ENCODE measurements around the gene SLC35F3.
A peak's percentile ranks its signal among the peaks of the same experiment; 100 is the strongest.

Gene SLC35F3

DNA sequence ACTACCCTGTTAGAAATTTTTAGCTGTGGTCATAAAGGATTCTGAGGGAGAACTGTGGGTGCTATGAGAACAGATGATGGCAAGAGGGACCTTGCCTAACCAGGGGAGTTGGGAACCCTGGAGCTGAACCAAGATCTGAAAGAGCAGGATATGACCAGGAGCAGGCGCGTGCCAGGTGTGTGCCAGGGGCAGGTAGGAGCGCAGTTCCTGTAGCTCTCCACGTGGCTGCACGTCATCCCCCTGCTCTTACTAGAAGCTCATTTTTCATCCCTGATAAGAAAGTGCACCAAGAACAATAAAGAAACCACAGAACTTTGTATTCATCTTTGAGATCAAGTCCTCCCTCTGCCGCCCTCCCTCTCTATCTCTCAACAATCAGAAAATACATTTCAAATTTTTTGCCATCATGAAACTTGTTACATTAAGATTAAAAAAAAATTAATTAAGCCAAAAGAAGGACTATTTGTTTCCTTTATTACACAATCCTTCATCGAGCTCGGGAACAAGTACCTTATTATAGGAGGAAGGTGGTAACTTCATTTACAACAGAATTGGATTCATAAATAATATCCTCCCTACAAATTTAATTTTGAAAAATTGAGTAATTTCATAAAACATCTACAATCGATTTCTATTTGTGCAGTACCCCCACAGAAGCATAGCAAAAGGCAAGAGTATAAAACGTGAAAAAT lies 78.5 kb downstream of the SLC35F3 start:
- Histone ChIP-seq H3K9me3 (ENCODE audit: control extremely low read depth in 1 of 5, control insufficient read depth in 4 of 5, insufficient read depth in 2 of 5, low read depth in 1 of 5, low read length in 4 of 5) (no peaks in the 10 kb centered on the region), H3K27ac (ENCODE audit: insufficient read depth in 1 of 2, low read depth in 1 of 2, low read length in 2 of 2, poor library complexity in 1 of 2, severe bottlenecking in 2 of 2) (no peak overlapping the region), H3K27me3 (replicated peaks in 2 of 5; ENCODE audit: control insufficient read depth in 4 of 5, insufficient read depth in 5 of 5, low read length in 4 of 5) (peaks cover 0 to 7% (median 3%) of the 10 kb centered on the region in 5 experiments), H3K36me3 (ENCODE audit: control insufficient read depth in 4 of 4, insufficient read depth in 4 of 4, low read length in 3 of 4) (no peaks in the 10 kb centered on the region), H3K4me3 (ENCODE audit: control insufficient read depth in 1 of 7, extremely low read depth in 1 of 7, insufficient read depth in 4 of 7, low read depth in 2 of 7, low read length in 6 of 7) (no peak overlapping the region), H3K4me1 (ENCODE audit: control extremely low read depth in 1 of 4, control insufficient read depth in 4 of 4, insufficient read depth in 4 of 4, low read length in 3 of 4) (no peaks in the 10 kb centered on the region)
- POLR2A ChIA-PET = no interaction called here
- CTCF ChIA-PET = no interaction called here
- no peak for DNase-seq
- 73% methylated on average over 5 of the region's 10 CpGs for WGBS (ENCODE audit: insufficient coverage)

DNA sequence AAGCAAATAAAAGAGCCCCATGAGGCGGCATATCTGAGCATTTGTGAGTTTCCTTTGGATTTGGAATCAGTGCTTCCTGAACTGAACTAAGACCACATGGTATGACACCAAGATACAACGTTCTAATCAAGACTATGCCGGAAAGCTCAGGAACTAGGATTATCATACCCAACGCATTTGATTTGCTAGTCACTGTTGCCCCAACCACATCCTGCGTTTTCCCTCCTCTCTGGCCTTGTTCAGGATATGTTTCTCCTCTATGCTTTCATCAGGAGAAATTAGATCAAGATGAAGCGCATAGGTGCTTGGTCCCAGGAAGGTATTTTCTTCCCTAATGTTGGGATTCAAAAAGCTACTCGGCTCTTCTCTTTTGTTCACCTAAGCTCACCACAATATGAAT lies 79.3 kb downstream of the SLC35F3 start:
- H3K36me3 ChIP-seq (ENCODE audit: control insufficient read depth in 4 of 4, insufficient read depth in 4 of 4, low read length in 3 of 4) = no peaks in the 10 kb centered on the region
- H3K4me1 ChIP-seq (ENCODE audit: control extremely low read depth in 1 of 4, control insufficient read depth in 4 of 4, insufficient read depth in 4 of 4, low read length in 3 of 4) = no peaks in the 10 kb centered on the region
- no peak overlapping the region for H3K27ac ChIP-seq (ENCODE audit: insufficient read depth in 1 of 2, low read depth in 1 of 2, low read length in 2 of 2, poor library complexity in 1 of 2, severe bottlenecking in 2 of 2)
- ChIA-PET POLR2A (no interaction called here), CTCF (no interaction called here)
- H3K4me3 ChIP-seq (ENCODE audit: control insufficient read depth in 1 of 7, extremely low read depth in 1 of 7, insufficient read depth in 4 of 7, low read depth in 2 of 7, low read length in 6 of 7) = no peak overlapping the region
- no peaks in the 10 kb centered on the region for H3K9me3 ChIP-seq (ENCODE audit: control extremely low read depth in 1 of 5, control insufficient read depth in 4 of 5, insufficient read depth in 2 of 5, low read depth in 1 of 5, low read length in 4 of 5)
- peaks cover 0 to 14% (median 5%) of the 10 kb centered on the region in 5 experiments for H3K27me3 ChIP-seq (replicated peaks in 2 of 5; ENCODE audit: control insufficient read depth in 4 of 5, insufficient read depth in 5 of 5, low read length in 4 of 5)
- 85% methylated on average over 5 of the region's 7 CpGs for WGBS (ENCODE audit: insufficient coverage)
- DNase-seq = no peak

DNA sequence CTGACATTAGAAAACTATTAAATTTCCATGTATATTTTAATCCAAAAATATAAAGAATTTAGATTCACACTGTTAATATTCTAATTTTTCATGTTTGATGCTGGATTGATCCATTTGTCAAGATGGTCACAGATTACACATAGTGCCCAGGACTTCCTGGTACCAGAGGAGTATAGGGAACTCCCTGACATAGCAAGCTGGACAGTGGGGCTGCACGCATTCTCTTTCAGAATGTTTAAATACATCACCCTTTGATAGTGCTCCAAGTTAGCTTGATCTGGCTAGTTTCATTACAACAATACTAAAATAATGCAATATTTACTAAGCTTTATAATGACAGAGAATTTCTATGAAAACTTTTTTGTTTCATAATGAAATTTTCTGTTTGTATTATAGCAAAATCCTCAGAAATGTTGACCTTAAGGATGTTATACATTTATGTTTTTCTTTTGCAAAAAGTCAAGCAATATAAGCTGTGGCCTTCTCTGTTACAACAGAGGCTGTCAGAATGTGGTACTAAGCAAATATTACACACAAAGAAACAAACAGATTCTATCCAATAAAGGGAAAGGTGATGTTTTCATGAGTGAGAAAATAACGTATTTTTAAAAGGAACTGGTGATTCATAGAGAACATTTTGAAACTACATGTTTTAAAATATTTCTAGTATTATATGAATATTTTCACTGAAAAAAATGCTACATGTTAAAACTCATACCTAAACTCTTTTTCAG lies 84.7 kb downstream of the SLC35F3 start:
- WGBS (ENCODE audit: insufficient coverage) = no CpG with 5 or more reads among the region's 2 CpGs
- H3K36me3 ChIP-seq (ENCODE audit: control insufficient read depth in 4 of 4, insufficient read depth in 4 of 4, low read length in 3 of 4) = no peaks in the 10 kb centered on the region
- POLR2A ChIA-PET = interaction anchor here (0.6 kb wide), 1 partner anchor 1084 kb away, joined by 3 read pairs; no protein-coding TSS in a partner anchor
- CTCF ChIA-PET = no interaction called here
- no peak overlapping the region for H3K27ac ChIP-seq (ENCODE audit: insufficient read depth in 1 of 2, low read depth in 1 of 2, low read length in 2 of 2, poor library complexity in 1 of 2, severe bottlenecking in 2 of 2)
- DNase-seq = no peak
- H3K4me1 ChIP-seq (ENCODE audit: control extremely low read depth in 1 of 4, control insufficient read depth in 4 of 4, insufficient read depth in 4 of 4, low read length in 3 of 4) = no peaks in the 10 kb centered on the region
- no peak overlapping the region for H3K4me3 ChIP-seq (ENCODE audit: control insufficient read depth in 1 of 7, extremely low read depth in 1 of 7, insufficient read depth in 4 of 7, low read depth in 2 of 7, low read length in 6 of 7)
- no peaks in the 10 kb centered on the region for H3K9me3 ChIP-seq (ENCODE audit: control extremely low read depth in 1 of 5, control insufficient read depth in 4 of 5, insufficient read depth in 2 of 5, low read depth in 1 of 5, low read length in 4 of 5)
- H3K27me3 ChIP-seq (replicated peaks in 2 of 5; ENCODE audit: control insufficient read depth in 4 of 5, insufficient read depth in 5 of 5, low read length in 4 of 5) = peaks cover 0 to 22% (median 5%) of the 10 kb centered on the region in 5 experiments

DNA sequence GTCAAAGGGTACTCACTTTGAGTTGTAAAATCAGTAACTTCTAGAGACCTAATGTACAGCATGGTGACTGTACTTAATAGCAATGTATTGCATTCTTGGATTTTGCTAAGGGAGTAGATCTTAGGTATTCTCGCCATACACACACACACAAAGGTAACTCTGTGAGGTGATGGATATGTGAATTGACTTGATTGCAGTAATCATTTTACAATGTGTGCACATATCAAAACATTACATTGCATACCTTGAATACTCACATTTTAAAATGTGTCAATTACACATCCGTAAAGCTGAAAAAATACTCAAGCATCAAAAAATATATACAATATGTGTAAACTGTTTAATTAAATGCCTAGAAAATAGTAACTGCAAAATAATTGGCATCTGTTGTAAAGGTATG lies 86.0 kb downstream of the SLC35F3 start:
- Histone ChIP-seq H3K36me3 (ENCODE audit: control insufficient read depth in 4 of 4, insufficient read depth in 4 of 4, low read length in 3 of 4) (no peaks in the 10 kb centered on the region), H3K27me3 (replicated peaks in 2 of 5; ENCODE audit: control insufficient read depth in 4 of 5, insufficient read depth in 5 of 5, low read length in 4 of 5) (peaks cover 0 to 25% (median 7%) of the 10 kb centered on the region in 5 experiments), H3K4me1 (ENCODE audit: control extremely low read depth in 1 of 4, control insufficient read depth in 4 of 4, insufficient read depth in 4 of 4, low read length in 3 of 4) (no peaks in the 10 kb centered on the region), H3K9me3 (ENCODE audit: control extremely low read depth in 1 of 5, control insufficient read depth in 4 of 5, insufficient read depth in 2 of 5, low read depth in 1 of 5, low read length in 4 of 5) (no peaks in the 10 kb centered on the region), H3K27ac (ENCODE audit: insufficient read depth in 1 of 2, low read depth in 1 of 2, low read length in 2 of 2, poor library complexity in 1 of 2, severe bottlenecking in 2 of 2) (no peak overlapping the region), H3K4me3 (ENCODE audit: control insufficient read depth in 1 of 7, extremely low read depth in 1 of 7, insufficient read depth in 4 of 7, low read depth in 2 of 7, low read length in 6 of 7) (no peak overlapping the region)
- no peak for DNase-seq
- ChIA-PET POLR2A (no interaction called here), CTCF (no interaction called here)
- WGBS (ENCODE audit: insufficient coverage) = no CpG with 5 or more reads among the region's 2 CpGs

DNA sequence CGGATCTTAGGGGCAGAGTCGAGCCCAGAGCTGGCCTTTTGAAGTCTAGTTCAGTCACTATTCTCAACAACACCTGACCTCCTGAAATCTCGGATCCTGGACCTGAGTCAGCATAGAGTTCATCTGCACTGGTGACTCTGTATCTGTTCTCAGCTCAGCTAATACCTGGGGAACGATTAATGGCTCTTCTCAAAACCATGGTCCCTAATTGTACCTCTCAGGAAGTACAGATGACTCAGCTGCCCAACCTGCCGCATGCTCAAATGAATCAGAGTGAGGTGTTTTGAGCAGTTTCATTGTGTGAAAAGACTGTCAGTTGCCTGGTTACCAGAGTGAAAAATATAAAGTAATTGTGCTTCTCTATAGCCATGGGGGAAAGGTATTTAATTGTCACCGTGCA lies 89.2 kb downstream of the SLC35F3 start:
- 49% methylated on average over 5 of the region's 6 CpGs for WGBS (ENCODE audit: insufficient coverage)
- Histone ChIP-seq H3K9me3 (ENCODE audit: control extremely low read depth in 1 of 5, control insufficient read depth in 4 of 5, insufficient read depth in 2 of 5, low read depth in 1 of 5, low read length in 4 of 5) (no peaks in the 10 kb centered on the region), H3K4me1 (ENCODE audit: control extremely low read depth in 1 of 4, control insufficient read depth in 4 of 4, insufficient read depth in 4 of 4, low read length in 3 of 4) (no peaks in the 10 kb centered on the region), H3K4me3 (ENCODE audit: control insufficient read depth in 1 of 7, extremely low read depth in 1 of 7, insufficient read depth in 4 of 7, low read depth in 2 of 7, low read length in 6 of 7) (no peak overlapping the region), H3K36me3 (ENCODE audit: control insufficient read depth in 4 of 4, insufficient read depth in 4 of 4, low read length in 3 of 4) (no peaks in the 10 kb centered on the region), H3K27me3 (replicated peaks in 2 of 5; ENCODE audit: control insufficient read depth in 4 of 5, insufficient read depth in 5 of 5, low read length in 4 of 5) (peaks cover 0 to 19% (median 6%) of the 10 kb centered on the region in 5 experiments), H3K27ac (ENCODE audit: insufficient read depth in 1 of 2, low read depth in 1 of 2, low read length in 2 of 2, poor library complexity in 1 of 2, severe bottlenecking in 2 of 2) (no peak overlapping the region)
- ChIA-PET CTCF (no interaction called here), POLR2A (no interaction called here)
- DNase-seq = peak in 2 of 3 donors; percentile 20 to 47

DNA sequence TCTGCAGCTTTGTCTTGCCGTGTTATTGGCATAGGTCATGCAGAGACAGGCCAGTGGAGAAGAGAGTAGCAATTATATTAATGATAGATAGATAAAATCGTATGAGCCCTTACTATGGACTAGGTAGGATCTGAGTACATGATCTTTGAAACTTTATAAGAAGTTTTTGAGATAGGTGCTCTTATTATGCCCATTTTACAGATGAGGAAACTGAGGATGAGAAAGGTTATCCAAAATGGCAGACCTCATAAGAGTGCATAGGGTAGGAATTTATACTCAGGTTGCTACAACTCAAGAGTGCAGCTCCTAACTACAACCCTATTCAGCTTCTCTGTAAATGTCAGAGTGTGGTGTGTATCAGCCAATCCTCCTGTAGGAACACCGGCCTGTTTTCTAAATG lies 89.6 kb downstream of the SLC35F3 start:
- DNase-seq = no peak

DNA sequence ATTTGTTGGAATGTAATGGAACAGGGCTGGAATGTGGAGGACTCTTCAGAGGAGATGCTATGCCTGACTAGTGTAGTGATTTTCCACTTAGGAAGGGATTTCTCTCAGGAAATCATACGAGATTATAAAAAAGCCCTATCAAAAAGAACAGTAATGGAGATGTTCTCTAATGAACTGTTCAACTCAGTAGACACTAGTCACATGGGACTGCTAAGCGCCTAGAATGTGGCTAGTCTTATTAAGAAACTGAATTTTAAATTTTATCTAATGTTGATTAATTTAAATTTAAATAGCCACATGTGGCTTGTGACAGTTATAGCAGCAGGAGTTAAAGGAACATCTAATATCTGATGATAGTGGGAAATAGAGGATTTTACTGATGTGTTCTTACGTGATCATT lies 94.0 kb downstream of the SLC35F3 start:
- H3K4me3 ChIP-seq (ENCODE audit: control insufficient read depth in 1 of 7, extremely low read depth in 1 of 7, insufficient read depth in 4 of 7, low read depth in 2 of 7, low read length in 6 of 7) = no peak overlapping the region
- CTCF ChIA-PET = no interaction called here
- H3K27me3 ChIP-seq (replicated peaks in 2 of 5; ENCODE audit: control insufficient read depth in 4 of 5, insufficient read depth in 5 of 5, low read length in 4 of 5) = peaks cover 0 to 7% (median 4%) of the 10 kb centered on the region in 5 experiments
- POLR2A ChIA-PET = no interaction called here
- H3K27ac ChIP-seq (ENCODE audit: insufficient read depth in 1 of 2, low read depth in 1 of 2, low read length in 2 of 2, poor library complexity in 1 of 2, severe bottlenecking in 2 of 2) = no peak overlapping the region
- WGBS (ENCODE audit: insufficient coverage) = 100% methylated on average over 2 of the region's 3 CpGs
- no peaks in the 10 kb centered on the region for H3K36me3 ChIP-seq (ENCODE audit: control insufficient read depth in 4 of 4, insufficient read depth in 4 of 4, low read length in 3 of 4)
- H3K9me3 ChIP-seq (ENCODE audit: control extremely low read depth in 1 of 5, control insufficient read depth in 4 of 5, insufficient read depth in 2 of 5, low read depth in 1 of 5, low read length in 4 of 5) = no peaks in the 10 kb centered on the region
- DNase-seq = no peak
- H3K4me1 ChIP-seq (ENCODE audit: control extremely low read depth in 1 of 4, control insufficient read depth in 4 of 4, insufficient read depth in 4 of 4, low read length in 3 of 4) = no peaks in the 10 kb centered on the region

More for the DNA sequence above, 89.6 kb downstream of the SLC35F3 start:
- peaks cover 0 to 15% (median 6%) of the 10 kb centered on the region in 5 experiments for H3K27me3 ChIP-seq (replicated peaks in 2 of 5; ENCODE audit: control insufficient read depth in 4 of 5, insufficient read depth in 5 of 5, low read length in 4 of 5)
- H3K9me3 ChIP-seq (ENCODE audit: control extremely low read depth in 1 of 5, control insufficient read depth in 4 of 5, insufficient read depth in 2 of 5, low read depth in 1 of 5, low read length in 4 of 5) = no peaks in the 10 kb centered on the region
- no peak overlapping the region for H3K4me3 ChIP-seq (ENCODE audit: control insufficient read depth in 1 of 7, extremely low read depth in 1 of 7, insufficient read depth in 4 of 7, low read depth in 2 of 7, low read length in 6 of 7)
- 100% methylated on average over 2 of the region's 3 CpGs for WGBS (ENCODE audit: insufficient coverage)
- H3K36me3 ChIP-seq (ENCODE audit: control insufficient read depth in 4 of 4, insufficient read depth in 4 of 4, low read length in 3 of 4) = no peaks in the 10 kb centered on the region
- H3K4me1 ChIP-seq (ENCODE audit: control extremely low read depth in 1 of 4, control insufficient read depth in 4 of 4, insufficient read depth in 4 of 4, low read length in 3 of 4) = no peaks in the 10 kb centered on the region
- no peak overlapping the region for H3K27ac ChIP-seq (ENCODE audit: insufficient read depth in 1 of 2, low read depth in 1 of 2, low read length in 2 of 2, poor library complexity in 1 of 2, severe bottlenecking in 2 of 2)
- ChIA-PET POLR2A (no interaction called here), CTCF (no interaction called here)

Data from common myeloid progenitor, CD34-positive (primary cell).